Mammary epithelial cell (primary cell): ENCODE data around the gene CLEC11A.

ENCODE experiments used
- EZH2 ChIP-seq: IDR thresholded peaks from 2 replicates; pipeline ENCODE4 v1.6.1; 2012; ENCODE audit warnings: low read length, inconsistent platforms, borderline replicate concordance
- TF ChIP-seq, protein P1 (sequence below), 2 donors: IDR thresholded peaks in 1 of 2; conservative IDR thresholded peaks in 1 of 2; 2 replicates each; pipeline ENCODE4 v1.5.1; 2011 to 2012; ENCODE audit warnings: inconsistent platforms in 2 of 2, low read length in 2 of 2, mild to moderate bottlenecking in 2 of 2, control low read depth in 1 of 2, low read depth in 1 of 2; ENCODE audit not compliant: insufficient read depth in 1 of 2; ENCODE audit errors: extremely low read depth in 1 of 2

GRCh38 chr19:50721441-50722137, 1.6 kb upstream of the CLEC11A start:
- no peak for TF ChIP-seq EZH2
- TF ChIP-seq, protein P1, sequence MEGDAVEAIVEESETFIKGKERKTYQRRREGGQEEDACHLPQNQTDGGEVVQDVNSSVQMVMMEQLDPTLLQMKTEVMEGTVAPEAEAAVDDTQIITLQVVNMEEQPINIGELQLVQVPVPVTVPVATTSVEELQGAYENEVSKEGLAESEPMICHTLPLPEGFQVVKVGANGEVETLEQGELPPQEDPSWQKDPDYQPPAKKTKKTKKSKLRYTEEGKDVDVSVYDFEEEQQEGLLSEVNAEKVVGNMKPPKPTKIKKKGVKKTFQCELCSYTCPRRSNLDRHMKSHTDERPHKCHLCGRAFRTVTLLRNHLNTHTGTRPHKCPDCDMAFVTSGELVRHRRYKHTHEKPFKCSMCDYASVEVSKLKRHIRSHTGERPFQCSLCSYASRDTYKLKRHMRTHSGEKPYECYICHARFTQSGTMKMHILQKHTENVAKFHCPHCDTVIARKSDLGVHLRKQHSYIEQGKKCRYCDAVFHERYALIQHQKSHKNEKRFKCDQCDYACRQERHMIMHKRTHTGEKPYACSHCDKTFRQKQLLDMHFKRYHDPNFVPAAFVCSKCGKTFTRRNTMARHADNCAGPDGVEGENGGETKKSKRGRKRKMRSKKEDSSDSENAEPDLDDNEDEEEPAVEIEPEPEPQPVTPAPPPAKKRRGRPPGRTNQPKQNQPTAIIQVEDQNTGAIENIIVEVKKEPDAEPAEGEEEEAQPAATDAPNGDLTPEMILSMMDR (conservative IDR thresholded peaks at IDR 0.05 in 1 of 2, IDR thresholded peaks at IDR 0.05 in 1 of 2; ENCODE audit: extremely low read depth in 1 of 2, insufficient read depth in 1 of 2, low read depth in 1 of 2, low read length in 2 of 2) = no peak
